HCEC 1CT (cell line): ENCODE results near the gene NDNF.

Source experiments
- DNase-seq: peaks from one replicate; pipeline ENCODE4 v3.0.0-alpha.2; 2017

NDNF gene

DNA sequence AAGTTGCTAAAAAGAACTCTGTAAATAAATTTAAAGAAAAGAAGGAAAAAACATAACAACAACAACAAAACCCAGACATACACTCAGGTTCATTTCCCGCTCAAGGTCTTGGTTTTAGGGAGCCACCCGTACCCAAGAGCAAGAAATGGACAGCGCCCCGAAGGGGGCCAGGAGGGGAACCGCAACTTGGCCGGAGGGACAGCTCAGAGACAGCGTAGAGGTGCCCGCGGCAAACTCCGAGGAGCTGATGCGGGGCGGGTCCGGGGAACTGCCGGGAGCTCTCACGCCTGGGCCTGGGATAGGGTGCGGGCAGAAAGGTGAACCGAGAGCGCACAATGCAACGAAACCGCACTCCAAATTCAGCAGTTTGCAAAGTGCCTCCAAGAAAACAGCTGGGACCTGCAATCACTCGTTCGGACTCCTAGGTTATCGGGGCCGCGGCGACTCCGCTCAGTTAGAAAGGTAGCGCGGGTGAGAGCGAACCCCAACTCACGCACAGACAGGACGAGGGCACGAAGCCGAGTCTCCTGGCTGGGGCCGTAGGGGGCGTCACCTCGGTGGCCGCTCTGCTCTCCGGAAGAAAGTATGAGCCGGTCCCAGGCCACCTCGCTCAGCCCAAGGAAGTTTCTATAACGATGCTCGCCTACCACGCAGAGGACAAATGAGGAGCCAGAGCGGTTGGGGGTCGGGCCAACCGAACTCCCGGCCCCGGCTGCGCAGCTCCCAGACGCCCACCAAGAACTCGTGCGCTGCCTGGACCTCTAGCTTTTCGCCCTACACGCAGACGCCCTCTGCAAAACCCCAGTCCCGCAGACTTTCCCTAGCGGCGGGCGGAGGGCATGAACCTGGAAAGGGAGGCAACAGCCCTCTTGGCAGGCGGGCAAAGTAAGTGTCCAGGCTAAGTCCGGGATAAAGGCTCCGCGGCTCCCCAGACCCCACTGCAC, 1.4 kb downstream of the NDNF start:
- peak; percentile 1 for DNase-seq

DNA sequence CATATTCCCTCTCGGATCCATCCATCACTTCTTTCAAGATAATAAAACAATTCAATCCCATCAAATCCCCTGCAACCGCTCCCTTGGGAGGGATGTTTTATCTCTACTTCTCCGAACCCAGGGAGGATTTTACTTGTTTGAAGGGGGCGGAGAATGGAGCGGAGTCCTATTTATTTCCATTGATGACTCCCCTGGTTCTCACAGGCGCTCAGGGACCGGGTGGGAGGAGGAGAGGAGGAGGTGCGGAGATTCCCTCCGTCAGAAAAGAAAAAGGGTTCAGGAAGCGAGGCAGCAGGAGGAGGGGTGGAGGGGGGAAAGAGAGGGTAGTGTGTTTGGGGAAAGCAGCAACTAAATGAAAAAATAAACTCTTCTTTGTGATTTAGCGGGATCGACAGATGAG, 2.1 kb downstream of the NDNF start:
- DNase-seq = no peak

DNA sequence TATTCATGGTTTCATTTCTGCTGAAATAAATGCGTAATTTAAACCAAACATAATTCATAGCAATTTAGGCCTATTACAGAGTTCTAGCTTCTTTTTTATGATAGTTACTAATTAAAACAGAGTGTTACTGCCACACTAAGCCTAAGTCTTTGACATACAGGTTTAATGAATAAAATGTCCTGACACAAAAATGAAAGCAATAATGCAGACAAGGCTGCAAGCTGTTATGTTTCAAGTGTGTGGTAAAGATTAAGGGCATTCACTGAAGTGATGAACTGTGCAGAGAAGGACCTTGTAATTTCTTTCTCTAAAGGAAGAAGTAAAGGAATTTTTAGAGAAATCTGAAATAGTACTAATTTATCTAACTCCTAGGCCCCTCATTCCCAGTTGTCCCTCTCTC, 2.9 kb downstream of the NDNF start:
- no peak for DNase-seq

DNA sequence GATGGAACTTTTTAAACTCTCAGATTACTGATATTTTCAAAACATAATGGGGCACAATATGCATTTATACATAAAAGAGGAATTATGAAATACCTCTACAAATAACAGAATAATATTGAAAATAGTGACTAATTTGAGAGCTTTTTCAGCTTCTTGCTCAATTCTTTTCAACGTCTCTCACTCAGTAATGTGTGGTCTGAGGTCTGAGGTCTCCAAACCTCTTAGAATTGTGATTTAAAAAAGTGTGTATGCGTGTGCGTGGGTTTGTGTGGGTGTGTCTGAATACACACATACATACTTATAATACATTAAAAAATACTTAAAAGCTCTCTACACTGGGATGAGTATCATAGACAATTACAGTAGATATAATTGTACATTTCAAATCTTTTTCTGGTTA, 7.9 kb downstream of the NDNF start:
- DNase-seq = no peak

DNA sequence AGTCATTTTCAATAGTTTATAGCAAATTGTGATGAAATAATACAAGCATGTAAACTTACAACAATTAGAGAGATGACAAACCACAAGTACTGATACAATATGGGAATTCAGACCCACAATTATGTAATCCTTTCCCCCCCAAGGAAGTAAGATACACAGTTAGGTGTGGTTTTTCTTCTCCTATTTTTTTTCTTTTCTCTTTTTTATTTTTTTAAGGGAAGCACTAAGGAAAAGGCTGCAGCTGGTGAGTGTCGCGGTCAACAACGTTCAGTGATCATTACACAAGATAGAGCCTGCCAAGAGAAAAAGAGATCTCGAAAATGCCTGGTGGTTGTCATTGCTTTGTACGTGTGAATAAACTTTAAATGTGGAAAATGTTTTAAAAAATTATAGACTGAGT, 9.8 kb downstream of the NDNF start:
- DNase-seq = no peak

DNA sequence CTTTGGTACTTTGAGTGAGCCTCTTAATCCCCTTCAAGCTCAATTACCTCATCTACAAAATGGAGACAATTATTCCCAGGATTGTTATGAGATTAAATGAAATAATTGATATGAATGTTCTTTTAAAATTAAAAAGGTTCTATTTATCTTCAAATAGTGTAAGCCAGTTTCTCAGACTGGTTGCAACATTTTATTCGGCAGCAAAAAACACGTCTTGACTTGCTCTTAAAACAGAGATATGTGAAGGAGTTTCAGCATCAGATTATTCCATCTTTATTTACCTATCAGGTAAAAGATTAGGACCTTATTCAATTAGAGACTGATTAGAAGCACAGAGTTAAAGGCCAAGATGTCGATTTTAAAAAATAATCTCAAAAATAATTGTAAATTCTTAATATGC, 10.5 kb downstream of the NDNF start:
- DNase-seq = no peak

DNA sequence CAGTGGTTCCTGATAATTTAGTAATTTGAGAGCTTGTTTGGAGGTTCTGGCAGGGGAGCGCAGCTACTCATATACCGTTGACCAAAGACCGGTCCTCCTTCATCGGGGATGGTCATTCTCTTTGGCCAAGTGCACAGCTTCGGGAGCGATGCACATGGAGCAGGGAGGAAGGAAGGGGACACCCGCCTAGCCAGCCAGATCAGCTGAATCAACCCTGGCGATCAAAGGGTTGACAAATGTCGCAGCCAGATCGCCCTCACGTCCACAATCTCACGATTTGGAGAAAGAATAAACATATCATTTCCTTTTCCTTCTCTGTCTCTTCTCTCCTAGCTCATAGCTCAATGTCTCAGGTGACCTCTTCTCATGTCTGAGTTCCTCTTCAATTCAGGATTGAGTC, 11.1 kb downstream of the NDNF start:
- no peak for DNase-seq

DNA sequence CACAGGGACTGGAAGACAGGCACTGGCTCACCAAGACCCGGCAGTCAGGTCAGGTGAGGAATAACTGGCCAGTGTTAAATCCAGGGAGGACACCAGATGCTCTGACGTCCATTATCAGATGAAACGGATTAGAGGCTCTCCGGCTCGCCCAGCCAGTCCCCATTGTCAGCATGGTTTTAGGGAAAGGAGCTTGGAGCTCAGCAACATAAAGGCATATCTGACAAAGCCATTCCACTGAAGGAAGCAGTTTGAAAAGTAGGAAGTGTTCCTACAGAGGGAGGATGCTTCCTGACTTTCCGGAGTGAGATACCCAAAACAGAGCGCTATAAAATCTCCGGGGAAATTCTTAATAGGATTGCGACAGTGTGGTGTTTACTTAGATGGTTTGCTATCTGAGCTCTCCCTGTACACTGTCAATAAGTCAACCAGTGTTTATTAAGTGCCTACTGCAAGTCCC, 14.8 kb downstream of the NDNF start:
- no peak for DNase-seq

DNA sequence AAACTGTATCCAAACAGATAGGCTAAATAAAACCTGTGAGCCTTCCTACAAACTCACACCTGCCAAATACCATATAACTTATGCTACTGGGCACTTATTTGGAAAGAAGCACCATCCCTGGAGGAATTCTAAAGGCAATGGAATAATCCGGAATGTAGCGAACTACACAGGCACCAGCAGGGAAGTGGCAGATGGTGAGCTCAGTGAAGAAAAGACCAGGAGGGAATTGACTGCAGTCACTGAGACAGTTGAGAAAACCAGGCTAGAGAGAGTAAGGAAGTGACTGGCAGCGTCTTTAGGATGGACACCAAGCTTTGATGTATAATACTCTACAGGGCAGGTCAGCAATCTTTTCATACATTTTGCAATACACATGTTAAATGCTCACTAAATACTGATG, 16.3 kb downstream of the NDNF start:
- no peak for DNase-seq

DNA sequence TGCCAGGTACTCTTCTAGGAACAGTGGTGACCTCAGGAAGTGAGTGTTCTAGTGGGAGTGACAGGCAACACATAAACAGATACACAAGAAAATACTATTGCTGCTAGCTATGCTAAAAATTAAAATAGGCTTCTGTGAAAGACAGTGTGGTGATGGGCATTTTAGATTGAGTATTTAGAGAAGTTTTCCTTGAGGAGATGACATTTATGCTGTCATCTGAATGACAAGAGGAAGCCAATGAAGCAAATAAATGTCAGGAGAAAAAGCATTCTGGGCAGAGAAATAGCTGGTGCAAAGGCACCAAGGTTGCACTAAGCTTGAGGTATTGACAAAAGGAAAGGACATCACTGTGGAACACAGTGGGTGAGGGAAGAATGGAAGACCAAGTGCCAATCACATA, 18.0 kb downstream of the NDNF start:
- no peak for DNase-seq

DNA sequence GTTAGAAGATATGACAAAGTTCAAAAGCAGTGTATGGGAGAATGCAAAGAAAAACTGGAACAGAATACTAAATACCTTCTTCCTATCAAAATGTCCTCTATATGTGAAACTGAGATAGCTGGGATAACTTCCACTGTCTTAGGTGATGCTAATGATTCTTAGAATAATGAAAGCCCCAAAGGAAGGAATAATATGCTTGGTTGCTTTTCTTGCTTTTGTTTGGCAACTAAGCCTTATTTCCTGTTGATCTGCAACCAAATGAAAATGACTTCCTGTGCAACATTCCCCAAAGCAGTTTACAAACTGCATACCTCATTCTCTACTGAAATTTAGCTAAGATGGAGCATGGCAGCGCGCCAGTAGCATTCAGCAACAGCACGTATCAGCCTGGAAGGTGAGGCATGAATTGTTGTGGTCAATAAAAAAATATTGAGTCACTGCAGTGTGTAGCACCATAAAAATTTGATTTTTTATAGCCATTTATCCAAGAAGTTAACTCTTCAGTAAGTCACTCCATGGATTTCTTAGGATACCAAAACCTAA, 18.7 kb downstream of the NDNF start:
- no peak for DNase-seq

DNA sequence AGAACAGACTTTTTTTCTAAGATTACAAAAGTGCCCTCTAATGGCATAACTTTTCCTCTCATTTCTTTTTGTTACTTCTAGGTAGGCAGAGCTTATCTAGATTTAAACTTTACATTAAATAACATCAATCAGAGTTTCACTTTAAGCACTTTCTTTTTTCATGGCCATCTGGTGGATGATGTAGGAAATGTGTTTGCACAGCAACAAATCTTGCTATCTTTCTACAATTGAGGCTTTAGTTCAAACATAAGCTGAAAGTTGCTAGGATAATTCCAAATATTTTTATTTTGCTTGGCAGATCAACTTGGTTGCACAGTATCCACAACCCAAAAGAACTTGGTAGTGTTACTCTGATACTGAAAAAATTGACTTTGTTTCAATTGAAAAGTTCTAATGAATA, 22.0 kb downstream of the NDNF start:
- no peak for DNase-seq

DNA sequence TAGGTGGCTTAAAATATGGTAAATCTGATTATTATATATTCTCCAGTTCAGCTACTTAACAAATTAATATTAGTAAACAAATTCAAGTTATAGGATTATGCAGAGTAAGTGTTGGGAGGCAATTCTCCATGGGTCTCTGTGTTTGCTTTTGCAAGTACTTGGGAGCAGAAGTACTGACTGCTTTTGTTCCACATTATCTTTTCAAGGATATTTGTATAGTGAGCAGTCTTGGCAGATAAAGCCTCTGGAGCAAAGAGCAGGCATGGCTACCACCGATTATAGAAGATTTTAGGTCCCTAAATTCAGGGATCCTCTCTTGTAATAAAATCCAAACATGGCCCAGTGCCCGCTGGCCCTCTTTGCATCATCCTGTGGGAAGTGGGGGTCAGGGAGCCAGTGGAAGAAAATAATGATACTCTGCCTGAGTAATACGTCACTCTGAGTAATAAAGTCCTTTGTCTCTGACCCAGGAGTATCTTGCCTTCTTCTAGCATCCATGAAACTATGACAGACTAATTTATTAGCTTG, 23.2 kb downstream of the NDNF start:
- no peak for DNase-seq

DNA sequence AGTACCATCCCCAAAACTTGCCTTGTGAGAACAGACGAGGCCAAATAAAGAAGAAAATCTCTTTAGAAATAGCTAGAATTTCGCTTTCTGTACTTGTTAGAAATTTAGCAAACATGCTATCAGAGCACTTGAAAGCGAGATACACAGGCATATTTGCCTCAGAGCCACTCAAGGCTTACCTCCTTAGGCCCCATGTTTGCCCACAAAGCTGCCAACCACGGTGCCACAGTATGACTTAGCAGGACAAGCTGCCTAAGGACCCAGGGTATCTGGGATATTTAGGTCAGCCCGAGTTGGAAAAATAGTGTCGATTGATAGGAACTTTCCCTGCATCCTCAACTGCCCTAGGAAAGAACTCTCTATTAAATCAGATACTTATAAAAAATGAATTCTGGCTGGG, 24.2 kb downstream of the NDNF start:
- no peak for DNase-seq

DNA sequence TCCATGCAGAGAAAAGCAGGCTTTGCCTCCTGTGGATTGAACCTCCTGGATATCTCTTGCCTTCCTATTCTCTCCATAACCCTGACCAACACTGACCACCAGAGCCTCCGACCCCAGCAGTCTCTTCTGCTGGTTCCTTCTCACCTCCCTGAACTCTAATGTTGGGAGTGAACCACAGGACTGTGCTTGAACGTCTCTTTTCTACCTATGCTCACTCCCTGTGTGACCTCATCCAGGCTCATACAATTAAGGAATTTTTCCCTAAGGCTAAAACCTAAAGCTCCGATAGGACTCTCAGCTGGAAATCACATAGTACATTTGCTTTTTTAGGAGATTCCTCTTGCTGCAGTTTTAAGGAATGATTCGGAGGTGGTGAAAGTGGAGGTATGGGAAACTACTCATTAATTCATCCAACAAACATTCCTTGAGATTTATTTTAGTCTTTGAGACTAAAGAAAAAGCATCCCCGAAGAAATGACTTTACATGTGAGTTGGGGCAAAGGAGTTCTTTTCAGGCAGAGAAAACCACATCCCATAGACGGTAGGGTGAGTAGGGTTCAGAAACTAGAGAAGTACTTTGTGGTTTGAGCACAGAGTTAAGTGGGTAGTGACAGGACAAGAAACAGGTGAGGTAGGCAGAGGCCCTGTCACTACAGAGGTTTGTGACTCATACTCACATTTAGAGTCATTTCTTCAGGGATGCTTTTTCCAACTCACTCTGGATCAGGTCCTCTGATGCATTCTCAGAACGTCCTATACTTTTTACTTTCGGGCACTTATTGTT, 30.8 kb downstream of the NDNF start:
- DNase-seq = no peak

DNA sequence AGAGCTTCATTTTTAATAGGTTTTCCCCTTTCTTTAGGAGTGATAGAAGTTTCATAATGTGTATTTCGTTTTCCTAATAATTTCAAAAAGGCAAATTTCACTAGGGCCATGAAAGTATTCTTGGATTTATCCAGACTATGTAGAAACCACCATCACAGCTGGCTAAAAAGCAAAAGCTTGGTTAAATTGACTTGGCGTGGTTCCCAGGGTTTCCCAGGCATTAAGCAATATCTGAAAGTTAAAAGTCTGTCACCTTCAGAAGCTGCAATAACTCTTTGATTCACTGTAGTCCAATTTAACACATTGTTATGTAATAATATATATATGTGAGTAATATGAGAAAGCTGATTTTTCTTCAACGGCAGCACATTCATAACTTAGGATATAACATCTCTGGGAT, 38.3 kb downstream of the NDNF start:
- DNase-seq = no peak

DNA sequence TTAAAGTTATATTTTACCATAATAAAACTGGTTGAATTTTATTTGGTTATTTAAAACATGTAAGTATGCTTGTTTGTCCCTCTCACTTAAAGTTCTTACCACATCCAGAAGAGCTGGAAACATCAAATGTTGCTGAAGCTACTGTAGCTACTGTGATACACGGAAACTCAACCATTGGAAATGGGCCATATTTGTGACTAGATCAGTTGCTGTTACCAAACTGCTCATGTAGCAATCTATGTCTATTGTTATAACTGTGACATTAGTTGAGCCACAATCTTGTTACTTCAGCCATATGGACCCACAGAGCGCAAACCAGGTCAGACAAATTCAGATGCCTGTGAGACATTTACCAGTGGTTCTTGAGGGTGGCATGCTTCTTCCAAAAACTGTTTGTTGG, 41.6 kb downstream of the NDNF start:
- no peak for DNase-seq

DNA sequence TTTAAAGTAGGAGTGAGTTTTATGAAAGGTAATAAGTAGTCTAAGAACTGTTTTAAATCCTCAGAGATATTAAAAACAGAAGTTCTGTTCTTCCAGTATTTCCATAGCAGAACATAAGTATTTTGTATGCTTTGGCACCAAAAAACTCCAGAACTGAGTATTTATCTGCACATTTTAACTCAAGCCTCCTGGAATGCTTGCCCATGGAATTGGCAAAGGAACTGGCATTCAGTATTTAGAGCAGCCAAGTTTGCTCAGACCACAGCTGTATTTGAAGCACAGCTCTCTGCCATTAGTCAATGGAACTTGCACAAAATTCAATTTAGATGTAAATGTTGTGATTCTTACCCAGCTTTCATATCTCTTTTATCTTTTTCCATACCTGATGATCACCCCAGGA, 42.2 kb downstream of the NDNF start:
- DNase-seq = no peak

DNA sequence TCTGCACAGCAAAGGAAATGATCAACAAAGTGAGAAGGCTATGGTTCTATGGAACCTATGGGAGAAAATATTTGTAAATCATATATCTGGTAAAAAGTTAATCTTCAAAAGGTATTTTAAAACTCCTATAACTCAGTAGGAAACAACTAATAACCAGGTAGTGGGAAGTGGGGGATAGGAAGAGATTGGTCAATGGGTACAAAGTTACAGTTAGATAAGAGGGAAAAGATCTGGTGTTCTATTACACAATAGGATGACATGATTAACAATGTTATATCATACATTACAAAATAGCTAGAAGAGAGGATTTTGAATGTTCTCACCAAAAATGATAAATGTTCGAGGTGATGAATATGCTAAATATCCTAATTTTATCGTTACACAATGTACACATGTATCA, 46.3 kb downstream of the NDNF start:
- DNase-seq = no peak

DNA sequence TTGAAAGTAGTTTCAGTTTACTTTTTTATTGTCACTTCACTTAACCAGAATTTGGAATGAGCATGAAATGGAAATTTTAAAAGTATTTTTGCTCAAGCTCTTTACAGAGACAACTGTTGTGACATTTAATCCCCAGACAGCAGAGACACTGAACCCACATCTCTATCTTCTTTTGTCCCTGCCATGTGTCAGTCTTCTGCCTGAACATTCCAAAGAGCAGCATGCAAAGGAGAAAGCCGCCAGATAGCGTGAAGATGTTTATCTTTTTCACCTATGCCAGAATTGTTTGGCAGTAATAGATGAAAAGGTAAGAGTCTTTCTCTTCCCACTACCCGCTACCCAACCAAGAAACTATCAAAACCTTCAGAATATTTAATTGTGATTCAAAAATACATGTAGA, 46.8 kb downstream of the NDNF start:
- no peak for DNase-seq

DNA sequence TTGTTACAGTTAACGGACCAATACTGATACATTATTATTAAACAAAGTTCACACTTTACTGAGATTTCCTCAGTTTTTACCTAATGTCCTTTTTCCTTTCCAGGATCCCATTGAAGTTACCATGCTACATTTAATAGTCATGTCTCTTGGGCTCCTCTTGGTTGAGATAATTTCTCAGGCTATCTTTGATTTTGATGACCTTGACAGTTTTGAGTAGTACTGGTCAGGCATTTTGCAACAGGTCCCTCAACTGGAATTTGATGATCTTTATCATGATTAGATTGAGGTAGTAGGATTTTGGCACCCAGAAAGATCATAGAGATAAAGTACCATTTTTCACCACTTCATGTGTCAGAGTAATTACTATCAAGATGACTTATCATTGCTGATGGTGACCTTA, 53.8 kb downstream of the NDNF start:
- DNase-seq = no peak

DNA sequence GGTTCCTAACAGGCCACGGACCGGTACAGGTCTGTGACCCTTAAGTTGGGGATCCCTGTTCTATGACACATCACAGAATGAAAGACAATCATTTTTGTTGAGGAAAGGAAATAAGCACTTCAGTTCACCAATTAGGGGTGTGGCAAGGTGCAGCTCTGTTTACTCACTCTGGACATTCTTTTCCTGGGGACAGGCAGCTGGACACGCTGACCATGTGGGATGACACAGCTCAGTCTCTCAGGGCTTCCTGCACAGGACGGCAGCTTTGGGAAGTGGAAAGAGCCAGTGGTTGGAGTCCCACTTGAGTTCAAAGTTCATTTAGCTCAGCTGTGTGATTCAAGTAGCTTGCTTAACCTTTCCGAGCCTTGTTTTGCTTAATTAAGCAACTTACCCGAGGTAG, 55.7 kb downstream of the NDNF start:
- DNase-seq = no peak

DNA sequence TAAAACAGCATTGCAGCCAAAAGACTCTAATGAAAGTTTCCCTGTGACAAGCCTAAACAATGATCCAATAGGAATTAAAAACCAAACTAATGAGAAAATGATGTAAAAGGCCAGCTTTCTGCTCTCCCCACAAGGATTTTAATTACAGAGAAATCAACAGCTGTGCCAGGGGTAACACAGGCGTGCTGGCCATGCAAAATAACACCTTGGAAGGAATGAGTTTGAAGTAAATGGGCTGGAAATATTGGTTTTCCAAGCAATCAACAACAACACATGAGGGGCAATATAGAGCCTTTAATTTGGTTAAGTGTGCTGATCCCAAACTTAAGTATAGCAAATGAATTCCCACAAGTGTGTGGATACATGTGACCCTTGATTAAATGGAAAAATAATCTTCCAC, 56.9 kb downstream of the NDNF start:
- DNase-seq = no peak

DNA sequence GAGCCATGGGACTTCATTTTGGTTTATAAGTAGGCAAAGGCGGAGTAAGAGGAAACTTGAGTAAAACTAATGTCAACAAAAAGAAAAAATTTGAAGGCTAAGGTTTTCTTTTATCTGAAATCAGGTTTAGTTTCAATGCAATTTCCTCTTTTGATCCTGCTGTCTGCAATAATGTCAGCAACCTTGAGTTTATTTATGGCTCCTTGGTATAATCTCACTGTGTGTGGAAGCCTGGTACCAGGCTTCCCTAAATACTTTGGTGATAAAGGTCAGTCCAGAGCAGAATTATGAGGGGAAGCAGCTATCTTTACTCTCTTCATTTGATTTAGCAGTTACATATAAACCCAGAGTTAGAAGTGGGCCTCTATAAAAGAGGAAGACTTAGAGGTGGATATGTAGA, 57.8 kb downstream of the NDNF start:
- no peak for DNase-seq
